Adipose tissue (tissue), 3 donors: ENCODE data around the gene GUCD1. TPM values are rescaled to one million over a fixed set of nuclear protein-coding genes. Genes with fewer than 3 reads are reported as not detected.
"Not testable (repeated sequence)": the region's sequence is repeated elsewhere in the genome, so short reads cannot be mapped to it uniquely, and the experiment has no call there.

Experiments used
- H3K27ac ChIP-seq: one replicate; pipeline ENCODE4 v1.5.1; 2013; ENCODE audit warnings: low read depth, low read length
- WGBS, 3 donors: extraction: QIAGEN DNeasy Blood & Tissue Kit; methylation state at CpG; one replicate each; pipeline ENCODE4 v1.1.7; 2013; 5-methylcytosine and 5-hydroxymethylcytosine counted together
- polyA plus RNA-seq, 3 donors: library from polyadenylated mRNA; stranded (reverse); fragments of 200-250 nt; gene quantifications; one replicate each; pipeline ENCODE4 v1.2.3, GENCODE V29; 2013
- donor health status: healthy with polysubstance abuse.
- donor health status: Bipolar disorder and iron deficiency.
- donor health status: healthy.

GUCD1 gene
- polyA plus RNA-seq, 3 donors = 48.4 to 121 (median 73.6) TPM

GRCh38 chr22:24543679-24544243 is 11.2 kb downstream of the GUCD1 start:
- WGBS, 3 donors = 84 to 92% (median 92%) methylated on average over 11 of the region's 11 CpGs
- H3K27ac ChIP-seq = no peak overlapping the region

GRCh38 chr22:24543185-24543601 is 11.7 kb downstream of the GUCD1 start:
- H3K27ac ChIP-seq = no peak overlapping the region
- WGBS, 3 donors = 74 to 85% (median 77%) methylated on average over 7 of the region's 7 CpGs

- 47 to 74% (median 60%) methylated on average over 9 of the region's 9 CpGs for WGBS, 3 donors
- H3K27ac ChIP-seq = no peak overlapping the region
Measured at GRCh38 chr22:24542641-24543040, 12.3 kb downstream of the GUCD1 start.

GRCh38 chr22:24541681-24542515 is 13.0 kb downstream of the GUCD1 start:
- H3K27ac ChIP-seq = no peak overlapping the region
- WGBS, 3 donors = 59 to 74% (median 68%) methylated on average over 6 of the region's 6 CpGs

GRCh38 chr22:24540470-24540869 is 14.5 kb downstream of the GUCD1 start:
- WGBS, 3 donors = 79 to 94% (median 90%) methylated on average over 2 of the region's 2 CpGs
- no peak overlapping the region for H3K27ac ChIP-seq

GRCh38 chr22:24536089-24536488 is 18.8 kb downstream of the GUCD1 start:
- WGBS, 3 donors = 65 to 92% (median 85%) methylated on average over 3 of the region's 3 CpGs

GRCh38 chr22:24535348-24535747 is 19.6 kb downstream of the GUCD1 start:
- H3K27ac ChIP-seq = no peak overlapping the region
- 93 to 99% (median 98%) methylated on average over 4 of the region's 4 CpGs for whole genome bisulfite sequencing, 3 donors

More at GRCh38 chr22:24536089-24536488, 18.8 kb downstream of the GUCD1 start:
- H3K27ac ChIP-seq = no peak overlapping the region

- 32 to 90% (median 88%) methylated on average over 1 of the region's 1 CpG for whole genome bisulfite sequencing, 3 donors
- H3K27ac ChIP-seq = no peak overlapping the region
Measured at GRCh38 chr22:24532075-24532474, 22.9 kb downstream of the GUCD1 start.

- H3K27ac ChIP-seq = not testable (repeated sequence)
- 80 to 89% (median 89%) methylated on average over 3 of the region's 3 CpGs for WGBS, 3 donors
Measured at GRCh38 chr22:24530968-24531367, 24.0 kb downstream of the GUCD1 start.

- WGBS, 3 donors = 57 to 84% (median 75%) methylated on average over 2 of the region's 2 CpGs
- no peak overlapping the region for H3K27ac ChIP-seq
Measured at GRCh38 chr22:24529898-24530297, 25.0 kb downstream of the GUCD1 start.

- no peak overlapping the region for H3K27ac ChIP-seq
- 73 to 89% (median 81%) methylated on average over 2 of the region's 2 CpGs for WGBS, 3 donors
Measured at GRCh38 chr22:24526191-24526590, 28.7 kb downstream of the GUCD1 start.

GRCh38 chr22:24525416-24526037 is 29.4 kb downstream of the GUCD1 start:
- WGBS, 3 donors = 7 to 11% (median 9%) methylated on average over 12 of the region's 12 CpGs
- H3K27ac ChIP-seq = no peak overlapping the region

- 38 to 75% (median 62%) methylated on average over 2 of the region's 2 CpGs for WGBS, 3 donors
- H3K27ac ChIP-seq = no peak overlapping the region
Measured at GRCh38 chr22:24523873-24524272, 31.1 kb downstream of the GUCD1 start.

GRCh38 chr22:24521791-24522245 is 33.1 kb downstream of the GUCD1 start:
- 25 to 36% (median 30%) methylated on average over 8 of the region's 8 CpGs for WGBS, 3 donors
- H3K27ac ChIP-seq = no peak overlapping the region

GRCh38 chr22:24519496-24519895 is 35.4 kb downstream of the GUCD1 start:
- H3K27ac ChIP-seq = no peak overlapping the region
- WGBS, 3 donors = 72 to 90% (median 73%) methylated on average over 5 of the region's 5 CpGs

- no peak overlapping the region for H3K27ac ChIP-seq
- 52 to 80% (median 53%) methylated on average over 9 of the region's 9 CpGs for WGBS, 3 donors
Measured at GRCh38 chr22:24518771-24519485, 36.0 kb downstream of the GUCD1 start.

GRCh38 chr22:24518228-24518627 is 36.7 kb downstream of the GUCD1 start:
- H3K27ac ChIP-seq = no peak overlapping the region
- WGBS, 3 donors = 77 to 94% (median 86%) methylated on average over 3 of the region's 3 CpGs

GRCh38 chr22:24517446-24517845 is 37.5 kb downstream of the GUCD1 start:
- 77 to 96% (median 91%) methylated on average over 2 of the region's 2 CpGs for WGBS, 3 donors
- H3K27ac ChIP-seq = no peak overlapping the region

- H3K27ac ChIP-seq = peak overlapping the region; percentile 22
- 12 to 58% (median 23%) methylated on average over 3 of the region's 3 CpGs for WGBS, 3 donors
Measured at GRCh38 chr22:24516301-24516737, 38.6 kb downstream of the GUCD1 start.
